ENCODE measurements around the gene PCNX2. TPM values are rescaled to one million over a fixed set of nuclear protein-coding genes. Genes with fewer than 3 reads are reported as not detected.

The PCNX2 gene
- total and polyA plus RNA-seq, 2 donors = 5.2 to 36.9 TPM

- Histone ChIP-seq H3K4me1 (ENCODE audit: insufficient read depth) (no peaks in the 10 kb centered on the region), H3K27ac (ENCODE audit: low read depth) (no peak overlapping the region), H3K36me3 (ENCODE audit: insufficient read depth) (peaks cover 9% of the 10 kb centered on the region), H3K4me3 (ENCODE audit: low read depth, low read length) (no peak overlapping the region)
- DNase-seq (ENCODE audit: extremely low spot score) = no peak
- WGBS = 97% methylated on average over 6 of the region's 6 CpGs
Observed at GRCh38 chr1:233257786-233258185, 37.7 kb downstream of the PCNX2 start.

GRCh38 chr1:233256789-233257188 lies 38.7 kb downstream of the PCNX2 start:
- whole genome bisulfite sequencing = 85% methylated on average over 2 of the region's 2 CpGs
- DNase-seq (ENCODE audit: extremely low spot score) = no peak
- H3K36me3 ChIP-seq (ENCODE audit: insufficient read depth) = peaks cover 14% of the 10 kb centered on the region
- H3K27ac ChIP-seq (ENCODE audit: low read depth) = no peak overlapping the region
- H3K4me1 ChIP-seq (ENCODE audit: insufficient read depth) = no peaks in the 10 kb centered on the region
- H3K4me3 ChIP-seq (ENCODE audit: low read depth, low read length) = no peak overlapping the region

- no peak overlapping the region for H3K27ac ChIP-seq (ENCODE audit: low read depth)
- no peaks in the 10 kb centered on the region for H3K4me1 ChIP-seq (ENCODE audit: insufficient read depth)
- no peak for DNase-seq (ENCODE audit: extremely low spot score)
- H3K4me3 ChIP-seq (ENCODE audit: low read depth, low read length) = no peak overlapping the region
- WGBS = 96% methylated on average over 1 of the region's 1 CpG
- H3K36me3 ChIP-seq (ENCODE audit: insufficient read depth) = peaks cover 14% of the 10 kb centered on the region
Observed at GRCh38 chr1:233256191-233256590, 39.3 kb downstream of the PCNX2 start.

- no peak overlapping the region for H3K27ac ChIP-seq (ENCODE audit: low read depth)
- WGBS = 92% methylated on average over 5 of the region's 5 CpGs
- no peak overlapping the region for H3K4me3 ChIP-seq (ENCODE audit: low read depth, low read length)
- no peaks in the 10 kb centered on the region for H3K4me1 ChIP-seq (ENCODE audit: insufficient read depth)
- peaks cover 14% of the 10 kb centered on the region for H3K36me3 ChIP-seq (ENCODE audit: insufficient read depth)
- no peak for DNase-seq (ENCODE audit: extremely low spot score)
Observed at GRCh38 chr1:233255145-233255544, 40.4 kb downstream of the PCNX2 start.

GRCh38 chr1:233253832-233254331 lies 41.6 kb downstream of the PCNX2 start:
- Histone ChIP-seq H3K27ac (ENCODE audit: low read depth) (no peak overlapping the region), H3K36me3 (ENCODE audit: insufficient read depth) (peaks cover 11% of the 10 kb centered on the region), H3K4me3 (ENCODE audit: low read depth, low read length) (no peak overlapping the region), H3K4me1 (ENCODE audit: insufficient read depth) (no peaks in the 10 kb centered on the region)
- DNase-seq (ENCODE audit: extremely low spot score) = no peak
- 46% methylated on average over 1 of the region's 1 CpG for WGBS

GRCh38 chr1:233253231-233253831 lies 42.2 kb downstream of the PCNX2 start:
- no peak overlapping the region for H3K27ac ChIP-seq (ENCODE audit: low read depth)
- H3K4me1 ChIP-seq (ENCODE audit: insufficient read depth) = no peaks in the 10 kb centered on the region
- 97% methylated on average over 4 of the region's 4 CpGs for WGBS

GRCh38 chr1:233252441-233252840 lies 43.1 kb downstream of the PCNX2 start:
- no peak overlapping the region for H3K4me3 ChIP-seq (ENCODE audit: low read depth, low read length)
- H3K36me3 ChIP-seq (ENCODE audit: insufficient read depth) = peaks cover 6% of the 10 kb centered on the region
- no peak overlapping the region for H3K27ac ChIP-seq (ENCODE audit: low read depth)
- H3K4me1 ChIP-seq (ENCODE audit: insufficient read depth) = no peaks in the 10 kb centered on the region
- no peak for DNase-seq (ENCODE audit: extremely low spot score)
- 20% methylated on average over 2 of the region's 2 CpGs for WGBS

More at GRCh38 chr1:233253231-233253831, 42.2 kb downstream of the PCNX2 start:
- DNase-seq (ENCODE audit: extremely low spot score) = no peak
- H3K4me3 ChIP-seq (ENCODE audit: low read depth, low read length) = no peak overlapping the region
- H3K36me3 ChIP-seq (ENCODE audit: insufficient read depth) = peaks cover 8% of the 10 kb centered on the region

- 91% methylated on average over 4 of the region's 4 CpGs for WGBS
- H3K4me1 ChIP-seq (ENCODE audit: insufficient read depth) = no peaks in the 10 kb centered on the region
- H3K27ac ChIP-seq (ENCODE audit: low read depth) = no peak overlapping the region
- H3K36me3 ChIP-seq (ENCODE audit: insufficient read depth) = peaks cover 5% of the 10 kb centered on the region
- no peak for DNase-seq (ENCODE audit: extremely low spot score)
- H3K4me3 ChIP-seq (ENCODE audit: low read depth, low read length) = no peak overlapping the region
Observed at GRCh38 chr1:233251201-233251720, 44.3 kb downstream of the PCNX2 start.

GRCh38 chr1:233248014-233248413 lies 47.5 kb downstream of the PCNX2 start:
- H3K27ac ChIP-seq (ENCODE audit: low read depth) = no peak overlapping the region
- peaks cover 5% of the 10 kb centered on the region for H3K36me3 ChIP-seq (ENCODE audit: insufficient read depth)
- 97% methylated on average over 6 of the region's 6 CpGs for WGBS
- no peak for DNase-seq (ENCODE audit: extremely low spot score)
- H3K4me3 ChIP-seq (ENCODE audit: low read depth, low read length) = no peak overlapping the region
- H3K4me1 ChIP-seq (ENCODE audit: insufficient read depth) = no peaks in the 10 kb centered on the region

GRCh38 chr1:233246965-233247364 lies 48.6 kb downstream of the PCNX2 start:
- DNase-seq (ENCODE audit: extremely low spot score) = no peak
- 75% methylated on average over 5 of the region's 5 CpGs for WGBS
- no peak overlapping the region for H3K27ac ChIP-seq (ENCODE audit: low read depth)
- no peaks in the 10 kb centered on the region for H3K4me1 ChIP-seq (ENCODE audit: insufficient read depth)
- peaks cover 2% of the 10 kb centered on the region for H3K36me3 ChIP-seq (ENCODE audit: insufficient read depth)
- H3K4me3 ChIP-seq (ENCODE audit: low read depth, low read length) = no peak overlapping the region

- Histone ChIP-seq H3K36me3 (ENCODE audit: insufficient read depth) (no peaks in the 10 kb centered on the region), H3K27ac (ENCODE audit: low read depth) (no peak overlapping the region), H3K4me1 (ENCODE audit: insufficient read depth) (no peaks in the 10 kb centered on the region), H3K4me3 (ENCODE audit: low read depth, low read length) (no peak overlapping the region)
- WGBS = 93% methylated on average over 8 of the region's 8 CpGs
- DNase-seq (ENCODE audit: extremely low spot score) = no peak
Observed at GRCh38 chr1:233245191-233245765, 50.2 kb downstream of the PCNX2 start.

GRCh38 chr1:233244183-233244582 lies 51.3 kb downstream of the PCNX2 start:
- Histone ChIP-seq H3K36me3 (ENCODE audit: insufficient read depth) (no peaks in the 10 kb centered on the region), H3K27ac (ENCODE audit: low read depth) (no peak overlapping the region), H3K4me3 (ENCODE audit: low read depth, low read length) (no peak overlapping the region), H3K4me1 (ENCODE audit: insufficient read depth) (no peaks in the 10 kb centered on the region)
- DNase-seq (ENCODE audit: extremely low spot score) = no peak
- WGBS = 60% methylated on average over 6 of the region's 6 CpGs

GRCh38 chr1:233242827-233243483 lies 52.6 kb downstream of the PCNX2 start:
- H3K4me1 ChIP-seq (ENCODE audit: insufficient read depth) = no peaks in the 10 kb centered on the region
- H3K4me3 ChIP-seq (ENCODE audit: low read depth, low read length) = no peak overlapping the region
- H3K36me3 ChIP-seq (ENCODE audit: insufficient read depth) = no peaks in the 10 kb centered on the region
- 24% methylated on average over 4 of the region's 4 CpGs for WGBS
- DNase-seq (ENCODE audit: extremely low spot score) = no peak
- H3K27ac ChIP-seq (ENCODE audit: low read depth) = no peak overlapping the region

- no peaks in the 10 kb centered on the region for H3K4me1 ChIP-seq (ENCODE audit: insufficient read depth)
- H3K36me3 ChIP-seq (ENCODE audit: insufficient read depth) = no peaks in the 10 kb centered on the region
- no peak overlapping the region for H3K4me3 ChIP-seq (ENCODE audit: low read depth, low read length)
- 31% methylated on average over 2 of the region's 2 CpGs for WGBS
- no peak for DNase-seq (ENCODE audit: extremely low spot score)
- H3K27ac ChIP-seq (ENCODE audit: low read depth) = no peak overlapping the region
Observed at GRCh38 chr1:233241759-233242158, 53.8 kb downstream of the PCNX2 start.

All from urinary bladder (tissue), 4 donors.